Naive thymus-derived CD8-positive, alpha-beta T cell (primary cell): ENCODE results near the gene SBF2. TPM values are rescaled to one million over a fixed set of nuclear protein-coding genes. Genes with fewer than 3 reads are reported as not detected.
"Not testable (repeated sequence)": the region's sequence is repeated elsewhere in the genome, so short reads cannot be mapped to it uniquely, and the experiment has no call there.

Source experiments
- ATAC-seq, 2 donors: fragments of 150-1000 bp; cut with Tn5 transposase in 1 of 2; sonication (Bioruptor Pico), chemical (Tn5 transposase) in 1 of 2; 1 replicate in 1 of 2; 2 replicates in 1 of 2; pipeline ENCODE4 v1.10.0; 2021; ENCODE audit warnings: mild to moderate bottlenecking in 2 of 2, moderate library complexity in 2 of 2
- POLR2A ChIA-PET: fragments of 350-600 bp; sonication (Branson Sonifier 250); formaldehyde crosslinking; loops from one replicate; lab custom pipeline; 2021; ENCODE audit warnings: antibody characterized with exemption; lab: Charles Lee
- DNase-seq, 10 donors: peaks; one replicate each; pipeline versions ENCODE4 v3.0.0 to v3.0.0-alpha.2; 2020 to 2022
- H3K27ac Mint-ChIP-seq, 10 donors: one replicate each; pipeline ENCODE4 v1.8.0; 2020 to 2022; ENCODE audit warnings: mild to moderate bottlenecking in 10 of 10, mixed read lengths in 10 of 10, moderate library complexity in 4 of 10, inconsistent platforms in 1 of 10
- H3K27me3 Mint-ChIP-seq, 5 donors: one replicate each; pipeline ENCODE4 v1.8.0; 2021 to 2022; ENCODE audit warnings: mixed read lengths in 5 of 5
- H3K36me3 Mint-ChIP-seq, 3 donors: one replicate each; pipeline ENCODE4 v1.8.0; 2020 to 2022; ENCODE audit warnings: mixed read lengths in 3 of 3, mild to moderate bottlenecking in 2 of 3, inconsistent platforms in 1 of 3
- H3K4me1 Mint-ChIP-seq, 4 donors: one replicate each; pipeline ENCODE4 v1.8.0; 2021 to 2022; ENCODE audit warnings: mixed read lengths in 4 of 4
- H3K4me3 Mint-ChIP-seq, 10 donors: one replicate each; pipeline ENCODE4 v1.8.0; 2020 to 2022; ENCODE audit warnings: mild to moderate bottlenecking in 10 of 10, mixed read lengths in 10 of 10, moderate library complexity in 6 of 10, inconsistent platforms in 1 of 10
- H3K9me3 Mint-ChIP-seq, 9 donors: one replicate each; pipeline ENCODE4 v1.8.0; 2020 to 2022; ENCODE audit warnings: mixed read lengths in 9 of 9, mild to moderate bottlenecking in 3 of 9, inconsistent platforms in 1 of 9, moderate library complexity in 1 of 9
- polyA plus RNA-seq, 3 donors: library from polyadenylated mRNA; unstranded; fragments of 300-500 nt; fragmentation: Illumina TruSeq; gene quantifications; one replicate each; pipeline ENCODE4 v1.2.3, GENCODE V29; 2021
- total RNA-seq, 8 experiments: library from RNA in 2 of 8; stranded (reverse) in 2 of 8; gene quantifications; one replicate each; pipeline ENCODE4 v1.2.3 and lab custom pipeline; 2021 to 2026

The SBF2 gene
- total and polyA plus RNA-seq, 5 experiments from 2014 or later = 2.0 to 14.6 (median 4.9) TPM

- no peak for DNase-seq
- Mint-ChIP-seq H3K27me3 (no peaks in the 10 kb centered on the region), H3K4me1 (no peaks in the 10 kb centered on the region), H3K36me3 (peaks cover 7 to 33% (median 7%) of the 10 kb centered on the region in 3 donors), H3K4me3 (no peak overlapping the region), H3K9me3 (peaks cover 0 to 6% (median 0%) of the 10 kb centered on the region in 9 donors), H3K27ac (no peak overlapping the region)
- POLR2A ChIA-PET = no interaction called here
- no peak for ATAC-seq
Observed at GRCh38 chr11:9950462-9950861, 343.6 kb downstream of the SBF2 start.

- DNase-seq (no peak), ATAC-seq (no peak)
- H3K27ac Mint-ChIP-seq = no peak overlapping the region
- H3K36me3 Mint-ChIP-seq = peaks cover 7 to 33% (median 13%) of the 10 kb centered on the region in 3 donors
- H3K4me3 Mint-ChIP-seq = no peak overlapping the region
- H3K27me3 Mint-ChIP-seq = no peaks in the 10 kb centered on the region
- no peaks in the 10 kb centered on the region for H3K4me1 Mint-ChIP-seq
- peaks cover 0 to 17% (median 3%) of the 10 kb centered on the region in 9 donors for H3K9me3 Mint-ChIP-seq
- POLR2A ChIA-PET = no interaction called here
Observed at GRCh38 chr11:9947231-9947864, 346.7 kb downstream of the SBF2 start.

GRCh38 chr11:9945680-9946079 is 348.3 kb downstream of the SBF2 start:
- ATAC-seq, H3K27ac Mint-ChIP-seq, H3K27me3 Mint-ChIP-seq, POLR2A ChIA-PET, DNase-seq, H3K4me1 Mint-ChIP-seq, H3K4me3 Mint-ChIP-seq: not testable (repeated sequence)
- H3K36me3 Mint-ChIP-seq = peaks cover 7 to 33% (median 13%) of the 10 kb centered on the region in 3 donors
- peaks cover 0 to 17% (median 3%) of the 10 kb centered on the region in 9 donors for H3K9me3 Mint-ChIP-seq

GRCh38 chr11:9943386-9944110 is 350.5 kb downstream of the SBF2 start:
- ATAC-seq (no peak), DNase-seq (no peak)
- Mint-ChIP-seq H3K27ac (no peak overlapping the region), H3K36me3 (peaks cover 7 to 33% (median 13%) of the 10 kb centered on the region in 3 donors), H3K4me3 (no peak overlapping the region), H3K27me3 (no peaks in the 10 kb centered on the region), H3K9me3 (peaks cover 0 to 17% (median 3%) of the 10 kb centered on the region in 9 donors), H3K4me1 (no peaks in the 10 kb centered on the region)
- POLR2A ChIA-PET = no interaction called here

- no peak overlapping the region for H3K4me3 Mint-ChIP-seq
- POLR2A ChIA-PET = no interaction called here
Observed at GRCh38 chr11:9941991-9942390, 352.0 kb downstream of the SBF2 start.

GRCh38 chr11:9939150-9939549 is 354.9 kb downstream of the SBF2 start:
- Mint-ChIP-seq H3K36me3 (peaks cover 2 to 15% (median 7%) of the 10 kb centered on the region in 3 donors), H3K9me3 (peaks cover 0 to 20% (median 6%) of the 10 kb centered on the region in 9 donors)
- ATAC-seq, H3K4me1 Mint-ChIP-seq, H3K4me3 Mint-ChIP-seq, POLR2A ChIA-PET, H3K27me3 Mint-ChIP-seq, DNase-seq, H3K27ac Mint-ChIP-seq: not testable (repeated sequence)

More at GRCh38 chr11:9941991-9942390, 352.0 kb downstream of the SBF2 start:
- peaks cover 7 to 22% (median 16%) of the 10 kb centered on the region in 3 donors for H3K36me3 Mint-ChIP-seq
- no peak overlapping the region for H3K27ac Mint-ChIP-seq
- ATAC-seq (no peak), DNase-seq (no peak)
- no peaks in the 10 kb centered on the region for H3K4me1 Mint-ChIP-seq
- H3K9me3 Mint-ChIP-seq = peaks cover 0 to 18% (median 3%) of the 10 kb centered on the region in 9 donors
- no peaks in the 10 kb centered on the region for H3K27me3 Mint-ChIP-seq

- Mint-ChIP-seq H3K36me3 (peaks cover 10 to 26% (median 23%) of the 10 kb centered on the region in 3 donors), H3K27me3 (no peaks in the 10 kb centered on the region), H3K27ac (no peak overlapping the region), H3K4me1 (peaks cover 0 to 4% (median 4%) of the 10 kb centered on the region in 4 donors), H3K4me3 (no peak overlapping the region), H3K9me3 (peaks cover 0 to 33% (median 15%) of the 10 kb centered on the region in 9 donors)
- no peak for DNase-seq
- POLR2A ChIA-PET = no interaction called here
- ATAC-seq = no peak
Observed at GRCh38 chr11:9936754-9937153, 357.3 kb downstream of the SBF2 start.

- Mint-ChIP-seq H3K4me1 (peaks cover 0 to 10% (median 4%) of the 10 kb centered on the region in 4 donors), H3K36me3 (peaks cover 25 to 43% (median 41%) of the 10 kb centered on the region in 3 donors), H3K9me3 (peaks cover 4 to 43% (median 20%) of the 10 kb centered on the region in 9 donors)
- not testable (repeated sequence) for H3K27ac Mint-ChIP-seq, H3K27me3 Mint-ChIP-seq, ATAC-seq, H3K4me3 Mint-ChIP-seq, DNase-seq
- POLR2A ChIA-PET = interaction anchor here (0.7 kb wide), 1 partner anchor 372 kb away, joined by 11 read pairs; the partner anchor contains the start of gene ADM
Observed at GRCh38 chr11:9932843-9933242, 361.2 kb downstream of the SBF2 start.

GRCh38 chr11:9930562-9931331 is 363.3 kb downstream of the SBF2 start:
- DNase-seq, H3K27me3 Mint-ChIP-seq, POLR2A ChIA-PET, H3K27ac Mint-ChIP-seq, ATAC-seq, H3K4me3 Mint-ChIP-seq: not testable (repeated sequence)
- Mint-ChIP-seq H3K4me1 (peaks cover 0 to 10% (median 4%) of the 10 kb centered on the region in 4 donors), H3K9me3 (peaks cover 4 to 43% (median 17%) of the 10 kb centered on the region in 9 donors), H3K36me3 (peaks cover 25 to 36% (median 36%) of the 10 kb centered on the region in 3 donors)

GRCh38 chr11:9927670-9928069 is 366.3 kb downstream of the SBF2 start:
- POLR2A ChIA-PET = interaction anchor here (0.6 kb wide), 1 partner anchor 17 kb away, joined by 4 read pairs; no protein-coding TSS in a partner anchor
- no peak overlapping the region for H3K4me3 Mint-ChIP-seq
- no peak for ATAC-seq
- H3K27ac Mint-ChIP-seq = no peak overlapping the region
- DNase-seq = no peak
- peaks cover 0 to 10% (median 2%) of the 10 kb centered on the region in 4 donors for H3K4me1 Mint-ChIP-seq
- H3K9me3 Mint-ChIP-seq = peaks cover 0 to 20% (median 8%) of the 10 kb centered on the region in 9 donors
- no peaks in the 10 kb centered on the region for H3K27me3 Mint-ChIP-seq
- peaks cover 18 to 27% (median 21%) of the 10 kb centered on the region in 3 donors for H3K36me3 Mint-ChIP-seq

- ATAC-seq (no peak), DNase-seq (no peak)
- Mint-ChIP-seq H3K27me3 (no peaks in the 10 kb centered on the region), H3K4me3 (no peak overlapping the region), H3K36me3 (peaks cover 0 to 2% (median 0%) of the 10 kb centered on the region in 3 donors), H3K4me1 (no peaks in the 10 kb centered on the region), H3K9me3 (no peaks in the 10 kb centered on the region), H3K27ac (no peak overlapping the region)
- POLR2A ChIA-PET = no interaction called here
Observed at GRCh38 chr11:9923280-9923679, 370.7 kb downstream of the SBF2 start.

- Mint-ChIP-seq H3K27ac (no peak overlapping the region), H3K4me3 (no peak overlapping the region), H3K4me1 (no peaks in the 10 kb centered on the region), H3K36me3 (peaks cover 0 to 2% (median 0%) of the 10 kb centered on the region in 3 donors), H3K9me3 (no peaks in the 10 kb centered on the region), H3K27me3 (no peaks in the 10 kb centered on the region)
- POLR2A ChIA-PET = no interaction called here
- ATAC-seq (no peak), DNase-seq (no peak)
Observed at GRCh38 chr11:9922806-9923205, 371.2 kb downstream of the SBF2 start.
